ENCODE data around the gene ARHGAP15. TPM values are rescaled to one million over a fixed set of nuclear protein-coding genes. Genes with fewer than 3 reads are reported as not detected.

ARHGAP15 gene
- polyA plus RNA-seq, 1 donor from 2014 or later = 0.30 TPM

- Histone ChIP-seq H2AFZ (ENCODE audit: low read depth, low read length) (no peak overlapping the region), H3K27me3 (ENCODE audit: insufficient read depth, low read depth, low read length) (no peaks in the 10 kb centered on the region), H3K79me2 (replicated peaks; ENCODE audit: insufficient read depth, low read length) (no peaks in the 10 kb centered on the region), H3K9me2 (ENCODE audit: insufficient read depth, low read length) (no peaks in the 10 kb centered on the region), H3K36me3 (ENCODE audit: insufficient read depth, low read length) (no peaks in the 10 kb centered on the region), H3K4me2 (ENCODE audit: low read length) (no peak overlapping the region), H3K4me3 (ENCODE audit: low read length) (no peak overlapping the region), H4K20me1 (ENCODE audit: insufficient read depth) (no peaks in the 10 kb centered on the region), H3K9ac (ENCODE audit: low read length) (no peak overlapping the region), H3K9me3 (ENCODE audit: low read length) (no peaks in the 10 kb centered on the region), H3F3A (ENCODE audit: insufficient read depth, low read length, poor library complexity, severe bottlenecking) (no peaks in the 10 kb centered on the region), H3K27ac (ENCODE audit: low read length) (no peak overlapping the region)
- TF ChIP-seq EZH2 (IDR thresholded peaks at IDR 0.05; ENCODE audit: borderline replicate concordance, insufficient read depth, low read length, poor library complexity, severe bottlenecking) (no peak), RAD21 (conservative IDR thresholded peaks at IDR 0.05) (no peak), EP300 (conservative IDR thresholded peaks at IDR 0.05; ENCODE audit: poor library complexity, severe bottlenecking) (no peak), REST (IDR thresholded peaks at IDR 0.05; ENCODE audit: borderline replicate concordance) (no peak), MXI1 (conservative IDR thresholded peaks at IDR 0.05; ENCODE audit: poor library complexity, severe bottlenecking) (no peak), TAF1 (IDR thresholded peaks at IDR 0.05; ENCODE audit: low read depth) (no peak), POLR2AphosphoS5 (IDR thresholded peaks at IDR 0.05) (no peak)
Observed at GRCh38 chr2:143452817-143453451, 323.7 kb downstream of the ARHGAP15 start.

GRCh38 chr2:143453981-143454511, 324.8 kb downstream of the ARHGAP15 start:
- H4K20me1 ChIP-seq (ENCODE audit: insufficient read depth) = no peaks in the 10 kb centered on the region
- no peak overlapping the region for H3K9ac ChIP-seq (ENCODE audit: low read length)
- H2AFZ ChIP-seq (ENCODE audit: low read depth, low read length) = no peak overlapping the region
- H3K4me2 ChIP-seq (ENCODE audit: low read length) = no peak overlapping the region
- H3K79me2 ChIP-seq (replicated peaks; ENCODE audit: insufficient read depth, low read length) = no peaks in the 10 kb centered on the region
- no peaks in the 10 kb centered on the region for H3F3A ChIP-seq (ENCODE audit: insufficient read depth, low read length, poor library complexity, severe bottlenecking)
- no peak overlapping the region for H3K27ac ChIP-seq (ENCODE audit: low read length)
- no peak overlapping the region for H3K4me3 ChIP-seq (ENCODE audit: low read length)
- no peaks in the 10 kb centered on the region for H3K27me3 ChIP-seq (ENCODE audit: insufficient read depth, low read depth, low read length)
- H3K9me3 ChIP-seq (ENCODE audit: low read length) = no peaks in the 10 kb centered on the region
- H3K9me2 ChIP-seq (ENCODE audit: insufficient read depth, low read length) = no peaks in the 10 kb centered on the region
- TF ChIP-seq REST (IDR thresholded peaks at IDR 0.05; ENCODE audit: borderline replicate concordance) (no peak), MXI1 (conservative IDR thresholded peaks at IDR 0.05; ENCODE audit: poor library complexity, severe bottlenecking) (no peak), RAD21 (conservative IDR thresholded peaks at IDR 0.05) (no peak), POLR2AphosphoS5 (IDR thresholded peaks at IDR 0.05) (no peak), EZH2 (IDR thresholded peaks at IDR 0.05; ENCODE audit: borderline replicate concordance, insufficient read depth, low read length, poor library complexity, severe bottlenecking) (no peak), EP300 (conservative IDR thresholded peaks at IDR 0.05; ENCODE audit: poor library complexity, severe bottlenecking) (no peak)
- no peaks in the 10 kb centered on the region for H3K36me3 ChIP-seq (ENCODE audit: insufficient read depth, low read length)
